NCI-H146 treated with DMSO at 0.1 percent for 48 hours (cell line): ENCODE results near the gene GRIN2A.

Experiments
- DNase-seq: peaks from one replicate; lab custom pipeline; 2025; ENCODE audit not compliant: unreplicated experiment; lab: John Stamatoyannopoulos, UW

The GRIN2A gene

DNA sequence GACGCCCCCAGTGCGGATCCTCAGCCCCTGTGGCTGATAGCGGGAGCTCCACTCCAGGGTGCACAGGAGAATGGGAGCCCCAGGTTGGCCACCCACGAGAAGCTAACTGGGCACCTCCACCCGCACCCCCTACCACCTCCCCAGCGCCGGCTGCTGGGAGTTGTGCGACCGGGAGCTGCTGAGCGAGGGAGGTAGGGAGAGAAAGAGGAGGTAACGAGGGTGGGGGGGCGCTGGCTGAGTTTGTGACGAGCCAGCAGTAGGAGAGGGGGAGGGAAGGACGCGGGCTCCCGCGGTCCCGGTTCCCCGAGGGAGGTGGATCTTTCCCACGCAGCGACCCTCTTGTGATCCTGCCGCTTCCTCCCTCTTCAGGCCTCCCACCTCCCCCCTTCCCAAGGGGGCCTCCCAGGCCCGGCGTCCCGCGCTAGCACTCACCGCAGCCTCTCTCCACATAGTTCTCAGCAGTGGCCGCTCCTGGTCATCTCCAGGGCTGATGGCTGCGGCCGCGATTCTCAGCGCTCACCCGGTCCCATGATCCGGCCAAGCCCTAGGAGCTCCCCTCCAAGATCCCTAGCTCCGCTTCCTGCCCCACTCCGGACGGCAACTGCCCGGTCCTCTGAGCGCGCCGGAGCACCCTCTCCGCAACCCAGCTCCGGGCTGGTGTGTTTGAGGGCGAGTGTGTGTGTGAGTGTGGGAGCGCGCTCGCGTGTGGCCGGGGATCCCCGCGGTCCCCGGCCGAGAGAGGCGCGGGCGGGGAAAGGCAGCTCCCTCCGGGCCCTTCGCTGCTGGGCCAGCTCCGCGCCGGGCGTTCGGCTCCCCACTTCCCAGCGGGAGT lies at the start of gene GRIN2A:
Gene GRIN2A (minus strand): TSS at position 207 of the 832 bp plus-strand sequence. CDS start 2,017 bp downstream, outside the sequence.
- no peak for DNase-seq

DNA sequence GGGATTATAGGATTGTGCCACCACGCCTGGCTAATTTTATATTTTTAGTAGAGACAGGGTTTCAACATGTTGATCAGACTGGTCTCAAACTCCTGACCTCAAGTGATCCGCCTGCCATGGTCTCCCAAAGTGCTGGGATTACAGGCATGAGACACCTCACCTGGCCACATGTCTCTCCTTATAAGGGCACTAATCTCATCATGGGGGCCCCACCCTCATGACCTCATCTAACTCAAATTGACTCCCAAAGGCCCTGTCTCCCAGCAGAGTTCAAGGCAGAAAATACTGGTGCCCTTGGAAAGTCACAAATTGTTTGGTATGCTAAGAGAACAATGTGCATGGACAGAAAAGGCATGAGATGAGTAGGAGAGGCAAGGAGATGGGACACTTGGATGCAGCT lies 49.3 kb upstream of the GRIN2A start:
- no peak for DNase-seq

DNA sequence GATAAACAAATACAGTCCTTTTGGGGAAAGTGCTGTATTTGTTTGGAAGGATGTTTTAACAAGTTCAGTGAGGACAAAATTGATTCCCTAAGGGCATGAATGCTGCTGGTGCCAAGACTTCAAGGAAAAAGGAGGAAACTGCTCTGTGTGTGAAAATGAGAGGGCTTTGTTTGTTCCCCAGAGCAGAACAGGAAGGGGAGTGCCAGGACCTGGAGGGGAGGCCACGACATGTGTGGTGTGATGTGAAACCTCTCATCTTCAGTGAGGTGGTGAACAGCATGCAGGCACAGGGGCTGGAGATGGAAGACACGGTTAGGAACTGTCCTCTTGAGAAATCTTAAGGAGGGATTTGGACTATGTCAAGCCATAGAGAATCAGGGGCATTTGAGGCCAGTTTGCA lies 46.6 kb upstream of the GRIN2A start:
- no peak for DNase-seq

DNA sequence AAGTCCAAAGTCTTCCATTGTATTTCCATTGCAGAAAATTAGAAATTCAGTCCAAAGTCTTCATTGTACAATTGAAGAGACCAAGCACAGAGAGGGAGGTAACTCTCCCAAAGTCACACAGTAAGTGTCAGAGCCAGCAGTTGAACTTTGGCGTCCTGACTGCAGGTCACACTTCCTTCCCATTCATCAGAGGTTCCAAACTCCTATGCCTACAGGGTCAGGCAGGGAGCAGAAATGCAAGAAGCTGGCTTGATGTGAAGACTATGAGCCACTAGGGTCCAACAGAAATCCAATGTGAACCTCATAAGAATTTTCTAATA lies 44.7 kb upstream of the GRIN2A start:
- no peak for DNase-seq

DNA sequence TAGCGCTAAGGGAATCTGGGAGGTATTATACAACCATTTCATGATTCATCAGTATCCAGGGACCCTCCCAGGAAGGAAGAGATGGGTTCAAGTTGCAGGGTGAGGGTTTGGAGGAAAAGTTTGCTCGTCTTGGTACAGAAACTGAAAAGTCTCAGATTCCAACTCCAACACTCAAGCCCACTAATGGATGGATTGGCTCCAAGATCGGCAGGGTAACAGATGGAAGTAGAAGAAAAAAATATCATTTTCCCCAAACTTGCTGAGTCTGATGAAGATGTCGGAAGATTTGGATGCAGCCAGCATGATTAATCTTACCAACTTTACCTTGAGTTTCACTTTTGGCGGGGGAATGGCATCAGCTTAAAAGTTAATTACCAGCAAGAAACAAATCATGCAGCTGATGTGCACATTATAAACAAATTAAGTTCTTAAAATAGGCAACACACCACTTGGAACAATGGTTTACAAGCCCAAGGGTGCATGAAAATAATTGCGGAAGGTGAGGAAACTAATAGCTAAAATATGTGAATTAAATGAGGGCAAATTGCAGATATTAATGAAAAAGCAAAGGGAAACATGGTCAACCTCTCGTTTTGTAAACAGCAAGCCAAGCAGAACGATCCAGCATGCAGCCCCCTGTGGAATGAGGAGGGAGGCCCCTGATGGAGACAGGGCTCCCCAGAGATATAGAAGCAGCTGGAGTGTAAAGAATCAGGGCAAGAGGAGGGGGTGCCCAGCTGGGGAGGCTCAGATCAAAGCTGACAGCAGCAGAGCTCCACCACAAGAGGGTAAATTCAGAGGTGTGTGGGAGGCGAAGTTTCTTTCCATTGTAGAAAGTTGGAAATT lies 44.1 kb upstream of the GRIN2A start:
- DNase-seq, result no peak

DNA sequence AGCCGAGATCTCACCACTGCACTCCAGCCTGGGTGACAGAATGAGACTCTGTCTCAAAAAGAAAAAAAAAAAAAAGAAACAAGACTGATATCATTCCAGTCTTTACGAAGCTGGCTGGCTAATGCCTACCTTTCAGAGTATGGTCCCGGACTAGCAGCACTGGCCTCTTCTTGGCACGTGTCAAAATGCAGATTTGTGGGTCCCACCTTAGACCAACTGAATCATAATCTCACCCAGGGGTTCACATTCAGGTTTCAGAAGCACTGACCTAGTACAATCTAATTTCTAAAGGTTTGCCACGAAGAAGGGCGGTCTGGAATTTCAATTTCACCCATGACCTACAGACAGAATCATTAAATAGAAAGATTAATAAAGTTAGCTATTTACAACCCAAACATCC lies 43.4 kb upstream of the GRIN2A start:
- no peak for DNase-seq

DNA sequence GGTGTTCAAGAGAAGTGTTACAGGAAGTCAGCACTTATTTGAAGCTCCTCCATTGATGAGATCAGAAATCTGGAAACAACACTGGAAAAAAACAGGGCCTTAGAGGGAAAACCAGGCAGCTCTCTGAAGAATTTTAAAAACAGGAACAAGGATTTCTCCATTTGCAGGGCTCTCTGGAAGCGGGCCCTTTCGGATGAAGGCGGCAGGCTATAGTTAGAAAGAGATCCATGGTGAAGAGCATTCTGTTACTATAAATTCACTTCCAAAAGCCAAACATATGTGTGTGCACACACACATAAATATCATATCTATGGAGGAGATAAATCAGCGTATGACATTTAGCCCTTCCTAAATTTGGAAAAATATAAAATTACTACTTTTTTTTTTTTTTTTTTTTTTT lies 42.6 kb upstream of the GRIN2A start:
- DNase-seq, result no peak

DNA sequence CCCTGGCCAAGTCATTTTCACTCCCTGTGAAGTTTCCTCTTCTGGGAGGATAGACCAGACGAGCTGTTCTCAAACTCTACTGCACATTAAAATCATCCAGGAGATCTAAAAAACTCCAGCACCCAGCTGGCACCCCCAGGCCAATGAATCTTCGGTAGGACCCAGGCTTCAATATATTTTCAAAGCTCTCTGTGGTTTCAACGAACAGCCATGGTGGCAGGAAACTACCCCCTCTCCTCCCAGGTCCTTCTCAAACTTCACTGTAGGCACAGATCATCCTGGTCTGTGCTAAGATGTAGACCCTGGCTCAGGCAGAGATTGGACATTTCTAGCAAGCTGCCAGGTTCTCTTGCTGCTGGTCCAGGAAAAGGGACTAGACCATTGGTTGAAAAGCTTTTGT lies 38.7 kb upstream of the GRIN2A start:
- no peak for DNase-seq

DNA sequence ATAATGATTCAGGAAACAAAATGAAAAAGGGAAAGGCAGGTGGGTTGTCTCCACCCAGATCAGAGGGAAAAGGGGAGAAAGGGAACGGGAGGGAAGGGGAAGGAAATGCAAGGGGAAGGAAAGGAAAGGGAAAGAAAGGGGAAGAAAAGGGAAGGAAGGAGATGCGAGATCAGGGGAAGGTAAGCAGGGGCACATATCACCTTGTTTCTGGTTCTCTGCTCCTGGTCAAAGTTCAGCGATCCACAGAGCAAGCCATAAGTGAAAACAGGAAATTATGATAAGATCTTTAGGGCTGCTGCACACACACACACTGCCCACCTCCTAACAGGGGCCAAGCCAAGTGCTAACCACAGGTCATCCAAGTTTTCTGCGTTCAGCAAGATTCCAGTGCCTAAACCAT lies 37.5 kb upstream of the GRIN2A start:
- no peak for DNase-seq

DNA sequence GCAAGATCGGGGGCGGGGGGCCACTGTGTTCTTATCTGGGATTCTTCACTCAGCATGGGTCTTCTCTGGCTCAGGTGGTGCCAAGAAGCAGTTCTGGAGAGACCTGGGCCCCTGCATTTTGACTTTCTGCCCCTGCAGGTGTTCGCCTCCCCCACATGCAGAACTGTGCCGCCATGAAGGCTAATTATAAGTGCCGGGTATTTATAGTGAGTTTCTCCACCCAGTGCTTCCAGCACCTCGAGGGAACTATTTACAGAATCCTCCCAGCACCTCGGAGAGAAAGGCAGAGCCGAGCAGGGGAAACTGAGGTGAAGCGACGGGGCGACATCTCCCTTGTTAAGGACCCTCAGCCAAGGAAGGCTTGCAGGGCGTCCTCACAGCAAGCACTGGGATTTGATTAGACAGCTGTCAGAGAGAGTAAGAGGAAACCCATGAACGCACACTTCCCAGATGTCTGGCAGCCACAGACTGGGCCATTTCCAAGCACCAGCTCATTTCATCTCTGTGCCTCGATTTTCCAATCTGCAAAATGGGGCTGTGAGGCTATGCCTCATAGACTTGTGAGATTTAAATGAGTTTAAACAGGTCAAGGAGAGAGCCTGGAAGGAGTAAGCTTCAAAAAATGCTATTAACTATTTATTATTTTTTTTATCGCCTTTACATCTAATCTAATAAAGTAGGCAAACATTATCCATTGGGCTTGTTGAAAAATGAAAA lies 36.4 kb upstream of the GRIN2A start:
- DNase-seq, result no peak

DNA sequence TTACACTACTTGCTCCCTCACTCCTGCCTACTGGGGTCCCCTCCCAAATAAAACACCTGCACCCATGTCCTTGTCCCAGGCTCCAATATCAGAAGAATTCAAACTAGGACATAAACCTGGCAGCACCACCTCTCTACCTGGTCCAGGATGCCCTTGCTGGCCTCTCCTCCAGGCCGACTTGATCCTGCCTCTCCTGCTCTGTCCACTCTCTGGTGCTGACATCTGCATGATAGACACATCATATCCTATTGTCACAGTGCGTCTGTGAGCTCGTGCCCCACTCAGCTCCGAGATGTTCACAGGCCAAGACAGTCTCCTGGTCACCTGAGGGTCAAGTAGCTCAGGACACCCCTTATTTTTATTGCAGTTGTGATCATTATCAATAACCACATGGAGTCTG lies 31.5 kb upstream of the GRIN2A start:
- DNase-seq, result no peak

DNA sequence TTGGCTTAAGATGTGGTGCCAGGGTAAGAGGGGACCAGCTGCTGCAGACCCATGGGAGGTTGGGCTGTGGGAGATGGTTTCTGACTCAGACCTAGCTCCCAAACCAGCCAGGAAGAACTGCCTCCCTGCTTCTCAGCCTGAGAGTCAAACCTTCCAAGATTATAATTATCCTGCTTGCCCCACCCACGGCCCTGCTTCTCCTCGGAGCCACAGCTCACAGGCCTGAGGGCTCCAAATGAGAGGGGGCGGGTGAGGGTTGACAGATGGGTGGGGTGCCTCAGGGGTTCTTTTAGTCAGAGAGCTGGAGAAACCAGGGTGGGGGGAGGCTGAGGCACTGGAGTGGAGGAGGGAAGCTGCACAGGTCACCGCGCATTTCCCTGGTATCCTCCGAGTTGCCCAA lies 28.7 kb upstream of the GRIN2A start:
- no peak for DNase-seq

DNA sequence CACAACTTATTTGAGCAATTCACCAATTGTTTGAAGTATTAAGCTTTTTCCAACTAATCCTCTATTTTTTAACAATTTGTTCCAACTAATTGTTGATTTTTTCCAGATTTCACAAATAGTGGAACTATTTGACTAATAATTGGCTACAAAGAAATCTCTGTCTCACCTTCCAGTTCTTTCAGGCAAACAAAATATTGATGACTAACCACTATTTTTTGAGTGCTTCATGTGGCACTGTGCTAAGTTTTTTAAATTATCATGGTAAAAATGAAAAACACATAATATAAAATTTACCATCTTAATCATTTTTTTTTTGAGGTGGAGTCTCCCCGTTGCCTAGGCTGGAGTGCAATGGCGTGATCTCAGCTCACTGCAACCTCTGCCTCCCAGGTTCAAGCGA lies 24.6 kb upstream of the GRIN2A start:
- DNase-seq, result no peak

DNA sequence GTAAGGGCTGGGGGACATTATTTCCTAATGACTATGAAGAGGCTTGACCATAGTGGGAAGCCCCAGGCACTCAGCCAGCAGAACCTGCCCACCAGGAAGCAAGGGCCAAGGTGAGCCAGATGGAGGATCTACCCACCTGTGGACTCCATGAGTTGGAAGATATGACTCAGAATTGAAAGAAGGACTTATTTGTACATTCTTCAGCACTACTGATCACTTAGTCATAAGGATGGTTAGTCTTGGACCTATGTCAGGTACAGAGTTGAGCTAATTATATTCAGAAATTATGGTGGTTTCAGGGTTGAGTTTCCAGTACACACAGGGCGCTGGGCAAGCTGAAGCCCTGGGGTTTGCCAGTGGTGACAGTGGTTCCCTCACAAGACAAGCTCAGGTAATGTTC lies 24.0 kb upstream of the GRIN2A start:
- DNase-seq, result no peak

DNA sequence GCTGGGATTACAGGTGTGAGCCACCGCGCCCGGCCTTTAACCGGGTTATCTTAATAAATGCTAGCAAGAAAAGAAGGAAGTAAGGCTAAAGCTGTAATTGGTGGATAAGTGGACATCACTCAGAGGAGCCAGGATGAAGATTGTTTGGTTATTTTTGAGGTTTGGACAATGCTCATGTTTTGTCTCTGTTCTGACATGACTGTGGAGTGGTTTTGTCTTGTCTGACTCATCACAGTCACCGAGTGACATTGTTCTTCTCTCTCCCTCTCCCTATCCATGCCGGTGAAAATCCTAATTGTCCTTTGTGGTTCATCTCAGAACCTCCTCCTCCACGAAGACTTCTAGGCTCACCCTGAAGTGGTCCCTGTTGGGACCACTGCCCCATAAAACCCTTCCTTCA lies 23.5 kb upstream of the GRIN2A start:
- no peak for DNase-seq

DNA sequence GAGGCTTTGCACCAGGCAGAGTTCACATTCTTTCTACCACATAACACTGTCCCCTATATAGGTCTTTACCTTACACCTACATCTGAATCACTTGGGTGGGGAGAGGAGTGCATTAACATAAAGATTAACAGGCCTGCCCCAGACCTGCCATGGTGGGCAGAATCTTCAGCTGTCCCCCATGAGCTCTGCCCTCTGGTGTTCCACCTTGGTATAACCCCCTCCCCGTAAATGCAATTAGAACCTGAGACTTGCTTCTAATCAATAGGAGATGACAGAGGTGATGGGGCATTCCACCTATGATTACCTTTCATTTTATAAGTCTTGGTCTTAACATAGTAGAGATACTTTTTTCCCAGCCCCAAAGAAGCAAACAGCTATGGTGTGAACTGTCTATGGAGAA lies 20.4 kb upstream of the GRIN2A start:
- DNase-seq, result no peak

DNA sequence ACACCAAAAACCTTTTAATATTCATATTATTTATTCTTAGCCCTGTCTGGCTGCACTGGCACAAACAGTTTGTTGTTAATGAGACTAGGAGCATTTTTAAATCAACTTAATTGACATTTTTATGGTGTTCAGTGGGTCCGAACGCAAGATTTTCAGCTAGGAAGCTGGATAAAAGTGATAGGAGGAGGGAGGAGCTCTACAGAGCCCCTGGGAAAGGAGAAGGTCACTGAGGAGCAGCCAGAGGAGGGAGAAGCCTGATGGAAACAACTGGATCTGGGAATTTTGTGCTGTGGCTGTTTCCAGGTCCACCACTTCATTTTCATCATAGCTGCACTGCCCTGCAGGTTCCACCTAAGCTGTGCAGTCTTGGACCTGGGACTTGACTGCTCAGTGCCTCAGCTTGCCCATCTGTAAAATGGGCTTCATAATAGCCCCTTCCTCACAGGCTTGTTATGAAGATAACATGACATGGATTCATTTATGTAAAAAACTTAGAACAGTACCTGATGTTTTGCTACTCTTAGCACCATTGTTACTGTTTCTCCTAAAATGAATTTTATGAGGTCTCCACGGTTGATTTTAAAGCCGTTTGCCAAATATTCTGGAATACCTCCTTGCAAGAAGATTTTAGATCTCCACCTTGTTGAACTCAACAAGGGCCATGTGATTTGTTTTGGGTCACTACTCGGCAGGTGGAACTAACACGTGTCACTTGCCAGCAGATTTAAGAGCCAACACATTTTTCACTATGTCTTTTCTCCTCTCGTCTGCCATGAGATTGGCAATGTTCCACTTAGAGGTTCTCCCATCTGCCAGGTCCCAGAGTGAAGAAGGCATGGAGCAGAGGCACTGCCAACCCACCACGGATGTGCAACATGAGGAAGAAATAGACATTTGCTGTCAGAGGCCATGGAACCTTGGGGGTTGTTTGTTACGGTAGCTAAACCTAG lies 18.7 kb upstream of the GRIN2A start:
- DNase-seq, result no peak

DNA sequence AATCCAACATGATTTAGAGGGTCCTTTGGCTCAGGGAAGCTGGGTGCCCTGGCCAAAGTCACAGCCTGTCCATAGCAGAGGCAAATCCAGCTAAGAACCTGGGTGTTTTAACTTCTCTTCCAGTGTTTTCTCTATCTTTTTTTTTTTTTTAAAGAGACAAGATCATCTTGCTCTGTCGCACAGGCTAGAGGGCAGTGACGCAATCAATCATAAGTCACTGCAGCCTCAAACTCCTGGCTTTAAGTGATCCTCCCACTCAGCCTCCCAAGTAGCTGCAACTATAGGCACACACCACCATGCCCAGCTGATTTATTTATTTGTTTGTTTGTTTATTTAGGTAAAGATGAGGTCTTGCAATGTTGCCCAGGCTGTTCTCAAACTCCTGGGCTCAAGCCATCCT lies 14.8 kb upstream of the GRIN2A start:
- no peak for DNase-seq

DNA sequence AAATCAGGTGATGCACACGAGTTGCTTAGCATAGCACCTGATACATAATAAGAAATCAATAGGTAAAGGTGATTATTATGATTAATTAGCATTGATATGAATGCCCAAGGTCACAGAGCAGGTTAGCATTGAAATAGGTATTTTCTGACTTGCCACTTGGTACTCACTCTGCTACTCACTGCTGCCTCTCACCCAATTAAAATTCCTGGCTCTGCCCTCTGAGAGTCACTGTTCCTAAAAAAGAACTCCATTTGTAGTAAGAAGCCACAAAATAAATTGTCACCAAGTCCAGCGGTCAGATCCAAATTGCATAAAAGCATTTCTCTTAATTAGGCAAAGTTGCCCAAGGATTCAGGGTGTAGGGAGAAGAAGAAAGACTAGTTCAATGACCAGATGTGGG lies 8.9 kb upstream of the GRIN2A start:
- DNase-seq, result no peak

DNA sequence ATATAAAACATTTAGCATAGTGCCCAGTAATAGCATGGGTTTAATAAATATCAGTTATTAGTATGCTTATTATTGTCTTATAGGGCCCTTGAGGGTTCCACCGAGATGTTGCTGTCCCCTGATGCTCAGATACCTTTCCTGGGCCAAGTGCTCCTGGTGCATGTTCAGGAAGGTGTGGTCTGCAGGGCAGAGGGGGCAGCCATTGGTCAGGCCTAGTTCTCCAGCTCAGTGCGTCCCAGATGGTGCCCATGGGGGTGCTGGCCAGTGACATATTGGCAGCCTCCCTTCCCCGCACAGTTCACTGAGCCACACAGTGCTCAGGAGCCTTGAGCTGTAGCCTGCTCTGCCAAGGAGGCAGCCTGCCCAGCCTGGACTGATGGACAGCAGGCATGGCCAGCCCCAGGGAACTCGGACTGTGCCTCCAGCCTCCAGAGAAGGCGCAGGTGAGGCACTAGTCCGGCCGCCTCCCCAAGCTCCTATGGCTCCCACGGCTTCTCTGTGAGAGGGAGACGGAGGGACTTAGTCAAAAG lies 7.7 kb upstream of the GRIN2A start:
- no peak for DNase-seq

DNA sequence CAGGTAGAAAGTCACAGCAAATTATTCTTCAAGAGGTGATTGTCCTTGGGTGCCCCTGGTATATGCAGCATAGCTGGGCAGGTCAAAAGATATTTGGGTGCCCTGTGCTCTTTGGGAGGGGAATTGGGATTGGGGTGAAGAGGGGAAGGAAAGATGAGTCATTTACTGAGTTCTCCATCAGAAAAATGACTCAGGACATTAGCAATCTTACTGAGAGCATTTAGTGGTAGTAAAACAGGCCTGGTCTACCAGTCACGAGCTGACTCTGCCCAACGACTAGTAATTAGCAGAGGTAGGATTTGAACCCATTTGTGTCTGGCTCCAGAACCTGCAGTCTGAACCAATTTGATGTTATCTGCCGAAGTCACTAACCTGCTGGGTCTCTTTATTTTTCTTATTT lies 6.0 kb upstream of the GRIN2A start:
- no peak for DNase-seq
